Measurements from ENCODE around the gene ATP8A2.

Gene ATP8A2

GRCh38 chr13:25384758-25385410, 13.1 kb downstream of the ATP8A2 start:
- ATAC-seq: no peak

- ATAC-seq: no peak
Measured at GRCh38 chr13:25391932-25392331, 20.2 kb downstream of the ATP8A2 start.

- ATAC-seq: no peak
Measured at GRCh38 chr13:25394402-25395060, 22.8 kb downstream of the ATP8A2 start.

GRCh38 chr13:25397763-25398162, 26.0 kb downstream of the ATP8A2 start:
- no peak for ATAC-seq

DNA sequence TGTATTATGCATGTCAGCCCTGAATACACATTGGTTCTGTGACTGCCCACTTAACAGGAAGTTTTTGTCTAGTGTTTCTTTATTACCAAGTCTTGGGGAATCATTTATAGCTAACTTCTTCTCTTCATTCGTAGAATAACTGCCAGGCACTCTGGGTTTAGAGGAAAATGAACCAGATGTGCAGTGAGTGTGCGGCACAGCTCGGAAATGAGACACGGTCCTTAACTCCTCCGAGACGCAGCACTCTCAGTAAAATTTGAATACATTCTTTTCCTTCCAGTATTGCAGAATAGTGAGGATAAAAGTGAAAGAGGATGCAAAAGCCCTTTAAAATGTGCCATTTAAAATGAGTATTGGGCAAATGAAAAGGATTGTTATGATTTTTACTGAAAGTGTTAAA, 29.2 kb downstream of the ATP8A2 start:
- ATAC-seq: no peak

GRCh38 chr13:25401958-25402357, 30.2 kb downstream of the ATP8A2 start:
- ATAC-seq: no peak

DNA sequence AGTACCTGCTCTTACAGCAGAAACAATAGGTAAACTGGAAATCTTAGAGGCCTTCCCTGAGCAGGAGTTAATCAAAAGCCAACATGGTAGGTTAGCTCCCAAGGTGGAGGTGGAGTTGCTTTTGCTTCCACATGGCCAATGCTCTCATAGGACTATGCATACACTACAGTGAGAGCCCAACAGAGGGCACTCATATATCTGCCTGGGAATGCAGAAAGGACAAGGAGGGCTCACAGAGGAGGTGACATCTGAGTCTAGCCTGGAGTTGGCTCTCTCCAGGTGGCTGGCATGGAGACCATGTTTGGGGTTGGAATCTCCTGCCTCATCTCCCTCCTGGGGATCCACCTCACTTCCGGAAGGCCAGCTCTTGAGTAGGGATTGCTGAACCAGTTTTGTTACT, 34.6 kb downstream of the ATP8A2 start:
- ATAC-seq: no peak

GRCh38 chr13:25409938-25410337, 38.2 kb downstream of the ATP8A2 start:
- no peak for ATAC-seq

- no peak for ATAC-seq
Measured at GRCh38 chr13:25415241-25415640, 43.5 kb downstream of the ATP8A2 start.

- ATAC-seq: no peak
Measured at GRCh38 chr13:25417535-25417934, 45.8 kb downstream of the ATP8A2 start.

DNA sequence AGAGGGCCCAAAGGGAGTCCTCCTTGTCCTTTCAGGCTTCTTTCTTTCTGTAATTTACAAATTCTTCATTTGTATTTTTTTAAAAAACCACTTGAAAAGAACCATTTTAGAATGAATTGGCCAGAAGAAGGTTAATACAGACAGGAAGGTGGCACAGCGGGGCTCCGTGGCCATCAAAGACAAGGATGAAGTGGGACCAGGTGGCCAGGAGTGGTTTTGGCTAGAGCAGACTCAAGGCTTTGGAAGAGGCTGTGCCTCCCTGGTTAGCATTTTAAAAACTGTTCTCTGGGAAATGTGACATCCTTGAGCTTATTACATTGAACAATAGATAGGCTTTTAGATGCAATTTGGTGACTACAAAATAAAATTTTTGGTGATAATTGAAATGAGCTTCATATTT, 48.4 kb downstream of the ATP8A2 start:
- no peak for ATAC-seq

- ATAC-seq: no peak
Measured at GRCh38 chr13:25421612-25422011, 49.8 kb downstream of the ATP8A2 start.

DNA sequence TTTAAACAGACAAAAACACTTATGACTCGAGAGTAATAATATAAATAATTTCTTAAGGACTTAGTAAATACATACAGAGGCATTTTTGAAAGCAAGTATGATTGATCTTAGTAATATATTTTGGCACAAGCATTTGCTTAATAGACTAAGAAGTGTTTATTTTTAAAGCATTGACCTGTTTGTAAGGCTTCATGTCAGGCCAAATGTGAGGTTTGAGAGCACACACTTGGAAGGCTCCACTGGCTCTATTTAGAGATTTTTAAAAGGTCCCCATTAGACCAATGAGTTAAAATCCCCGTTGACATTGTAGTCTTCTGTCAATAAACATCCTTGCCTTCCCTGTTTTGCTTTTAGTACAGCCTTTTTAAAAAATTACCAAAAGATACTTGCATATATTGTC, 50.4 kb downstream of the ATP8A2 start:
- no peak for ATAC-seq

DNA sequence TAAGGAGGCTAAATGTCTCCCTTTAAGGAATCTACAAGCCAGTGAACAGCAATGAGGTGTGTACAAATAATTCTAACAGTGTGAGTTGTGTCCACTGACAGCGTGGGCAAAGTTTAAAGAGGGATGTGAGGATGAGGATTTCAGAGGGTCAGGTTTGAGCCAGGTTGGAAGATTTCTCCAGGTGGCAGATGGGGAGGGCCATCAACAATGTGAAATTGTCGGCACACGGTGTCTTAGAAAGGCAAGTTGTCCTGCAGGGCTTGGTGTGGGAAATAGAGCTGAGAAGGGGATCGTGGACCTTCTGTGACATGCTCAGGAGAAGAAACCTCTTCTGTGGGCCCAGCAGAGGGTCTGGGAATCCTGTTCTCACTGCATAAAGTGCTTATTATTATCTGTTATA, 52.1 kb downstream of the ATP8A2 start:
- no peak for ATAC-seq

- ATAC-seq: no peak
Measured at GRCh38 chr13:25429466-25429865, 57.7 kb downstream of the ATP8A2 start.

- ATAC-seq: no peak
Measured at GRCh38 chr13:25432691-25433090, 60.9 kb downstream of the ATP8A2 start.

DNA sequence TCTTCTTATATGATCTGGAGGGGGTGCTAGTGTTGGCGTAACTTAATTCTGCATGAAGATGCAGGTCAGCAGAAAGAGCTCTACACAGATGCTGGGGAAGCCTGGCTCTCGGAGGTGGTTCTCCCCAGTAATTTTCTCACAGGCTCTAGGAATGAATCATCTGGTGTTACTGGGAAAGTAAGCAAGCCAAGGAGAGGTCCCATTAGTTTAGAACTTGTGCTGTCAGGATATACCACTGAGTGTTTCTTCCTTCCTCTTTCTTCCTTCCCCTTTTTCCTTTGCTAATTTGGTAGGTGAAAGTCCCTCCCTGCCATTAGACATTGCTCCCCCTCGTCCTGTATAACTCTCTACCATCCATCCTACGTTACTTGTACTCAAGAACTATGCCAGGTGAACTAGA, 68.3 kb downstream of the ATP8A2 start:
- ATAC-seq: no peak

GRCh38 chr13:25446261-25446660, 74.5 kb downstream of the ATP8A2 start:
- ATAC-seq: no peak

DNA sequence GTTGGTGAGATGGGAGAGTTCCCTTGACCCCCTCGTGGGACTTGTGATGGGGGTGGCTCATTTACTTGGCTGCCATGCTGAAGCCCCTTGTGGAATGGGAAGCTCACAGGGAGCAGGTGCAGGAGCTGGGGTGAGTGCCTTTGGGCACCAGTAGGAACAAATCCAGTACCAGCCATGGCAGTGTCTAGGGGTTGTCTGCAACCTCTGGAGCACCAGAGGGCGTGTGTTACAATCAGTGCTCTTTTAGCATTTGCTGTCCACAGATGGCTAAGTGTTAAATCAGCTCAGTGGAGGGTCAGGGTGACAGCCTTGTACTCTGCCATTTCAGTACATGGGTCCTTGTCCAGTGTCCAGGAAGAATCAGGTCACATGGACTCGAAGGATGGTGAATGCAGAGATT, 75.6 kb downstream of the ATP8A2 start:
- no peak for ATAC-seq

- no peak for ATAC-seq
Measured at GRCh38 chr13:25453850-25454365, 82.1 kb downstream of the ATP8A2 start.

DNA sequence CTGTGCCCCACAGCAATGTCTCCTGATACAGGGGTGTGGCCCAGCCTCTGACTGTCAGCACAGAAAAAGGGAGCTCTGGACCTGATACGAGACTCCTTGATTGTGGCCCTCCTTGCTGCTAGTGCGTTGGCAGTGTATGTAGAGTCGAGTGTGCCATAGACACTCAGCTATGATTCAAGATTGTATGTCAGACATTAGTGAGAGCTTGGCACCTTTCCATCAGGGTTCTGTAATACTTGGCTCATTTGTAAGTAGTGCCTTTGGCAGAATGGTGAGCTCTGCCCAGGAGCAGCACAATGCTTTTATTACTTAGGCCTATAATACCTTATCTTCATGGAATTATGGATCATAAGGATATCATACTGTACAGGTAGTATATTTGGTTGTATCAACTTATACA, 83.4 kb downstream of the ATP8A2 start:
- peak in 1 of 2 donors; percentile 28 for ATAC-seq

DNA sequence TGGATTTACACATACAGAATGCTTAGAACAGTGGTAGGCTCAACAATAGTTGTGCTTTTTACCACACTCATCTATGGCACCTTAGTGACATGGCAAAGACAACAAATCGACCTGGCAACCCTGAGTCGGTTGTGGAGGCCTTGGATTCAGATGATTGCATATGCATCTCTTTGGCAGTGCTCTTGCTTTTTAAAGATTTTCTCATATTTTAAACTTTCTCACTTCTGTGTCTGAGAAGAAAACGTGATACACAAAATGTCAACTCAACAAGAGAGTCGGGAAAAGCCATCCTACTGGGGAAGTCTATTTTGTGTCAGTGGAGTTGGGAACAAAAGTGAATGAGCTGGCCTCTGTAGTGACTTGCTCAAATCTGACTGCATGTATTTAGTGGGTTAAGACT, 85.8 kb downstream of the ATP8A2 start:
- ATAC-seq: no peak

GRCh38 chr13:25462301-25463125, 90.7 kb downstream of the ATP8A2 start:
- ATAC-seq: no peak

- no peak for ATAC-seq
Measured at GRCh38 chr13:25463496-25463895, 91.7 kb downstream of the ATP8A2 start.
